Activated CD4-positive, alpha-beta T cell treated with anti-CD3 and anti-CD28 coated beads, Interleukin-2, amount 50 U/mL, for 24 hours (primary cell): Measurements from ENCODE around the gene CCDC90B.
"Not testable (repeated sequence)": the region's sequence is repeated elsewhere in the genome, so short reads cannot be mapped to it uniquely, and the experiment has no call there.

Experiments used
- DNase-seq, 2 donors: peaks; one replicate each; pipeline ENCODE4 v3.0.0-alpha.2; 2020; ENCODE audit warnings: low read depth in 1 of 2, low spot score in 1 of 2

The CCDC90B gene, protein sequence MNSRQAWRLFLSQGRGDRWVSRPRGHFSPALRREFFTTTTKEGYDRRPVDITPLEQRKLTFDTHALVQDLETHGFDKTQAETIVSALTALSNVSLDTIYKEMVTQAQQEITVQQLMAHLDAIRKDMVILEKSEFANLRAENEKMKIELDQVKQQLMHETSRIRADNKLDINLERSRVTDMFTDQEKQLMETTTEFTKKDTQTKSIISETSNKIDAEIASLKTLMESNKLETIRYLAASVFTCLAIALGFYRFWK

GRCh38 chr11:83285771-83286528 lies at the start of gene CCDC90B:
Gene CCDC90B (minus strand): TSS chr11:83286367. CDS start chr11:83285972, 395 bp downstream.
- peak; percentile 88 to 94 for DNase-seq

GRCh38 chr11:83335446-83336070 lies 49.4 kb upstream of the CCDC90B start:
- DNase-seq = no peak

GRCh38 chr11:83330303-83330702 lies 44.1 kb upstream of the CCDC90B start:
- no peak for DNase-seq

- DNase-seq = no peak
These were observed 40.2 kb upstream of the CCDC90B start for GRCh38 chr11:83326326-83326725.

- DNase-seq = no peak
These were observed 33.2 kb upstream of the CCDC90B start for GRCh38 chr11:83319346-83319745.

- DNase-seq = no peak
These were observed 32.8 kb upstream of the CCDC90B start for GRCh38 chr11:83318931-83319330.

DNA sequence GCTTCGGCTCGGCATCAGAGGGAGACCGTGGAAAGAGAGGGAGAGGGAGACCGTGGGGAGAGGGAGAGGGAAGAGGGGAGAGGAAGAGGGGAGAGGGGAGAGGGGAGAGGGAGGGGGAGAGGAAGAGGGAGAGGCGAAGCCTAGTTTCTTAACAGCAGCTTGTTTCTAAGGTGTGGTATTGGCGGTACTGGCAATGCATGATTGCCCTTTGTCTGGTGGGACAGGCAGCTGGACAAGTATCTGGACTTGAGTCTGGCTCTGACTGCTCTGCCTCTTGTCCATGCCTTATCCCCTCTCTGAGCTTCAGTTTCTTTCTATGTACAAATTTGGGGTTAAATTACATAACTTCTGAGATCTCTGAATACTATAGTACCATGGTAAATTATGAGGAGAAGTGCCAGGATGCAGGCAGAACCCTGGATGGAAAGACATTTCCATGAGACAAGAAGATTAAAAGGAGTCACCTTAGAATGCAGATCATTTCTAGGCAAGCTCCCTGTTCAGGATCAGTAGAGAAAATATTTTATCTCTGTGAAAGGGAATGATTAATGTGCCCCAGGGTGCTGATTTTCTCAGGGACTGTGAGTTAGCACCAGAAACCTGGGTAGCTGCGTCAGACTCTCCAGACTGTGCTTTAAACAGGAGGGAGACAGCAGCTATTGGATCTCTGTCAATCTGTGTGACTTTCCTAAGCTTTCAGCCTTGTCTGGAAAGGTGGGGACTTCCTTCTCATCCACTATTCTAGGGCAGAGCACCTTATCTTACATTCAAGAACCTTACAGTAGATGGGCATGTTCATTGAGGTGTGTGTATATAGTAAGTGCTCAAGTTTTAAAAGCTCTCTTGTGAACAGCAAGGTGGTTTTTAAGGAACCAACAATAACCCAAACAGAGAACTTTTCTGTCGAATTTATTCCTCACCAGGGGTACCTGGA lies 31.9 kb upstream of the CCDC90B start:
- no peak for DNase-seq

GRCh38 chr11:83316897-83317268 lies 30.7 kb upstream of the CCDC90B start:
- not testable (repeated sequence) for DNase-seq

- DNase-seq = not testable (repeated sequence)
These were observed 30.2 kb upstream of the CCDC90B start for GRCh38 chr11:83316143-83316896.

GRCh38 chr11:83312430-83312829 lies 26.3 kb upstream of the CCDC90B start:
- no peak for DNase-seq

GRCh38 chr11:83311701-83312100 lies 25.5 kb upstream of the CCDC90B start:
- DNase-seq = no peak

DNA sequence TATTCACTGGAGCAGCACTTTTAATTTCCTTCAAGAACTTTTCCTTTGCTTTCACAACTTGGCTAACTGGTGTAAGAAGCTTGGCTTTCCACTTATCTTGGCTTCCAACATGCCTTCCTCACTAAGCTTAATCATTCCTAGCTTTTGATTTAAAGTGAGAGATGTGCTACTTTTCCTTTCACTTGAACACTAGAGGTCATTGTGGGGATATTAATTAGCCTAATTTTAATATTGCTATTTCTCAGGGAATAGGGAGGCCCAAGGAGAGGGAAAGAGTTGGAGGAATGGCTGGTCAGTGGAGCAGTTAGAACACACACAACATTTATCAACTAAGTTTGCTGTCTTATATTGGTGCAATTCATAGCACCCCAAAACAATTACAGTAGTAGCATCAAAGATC lies 24.6 kb upstream of the CCDC90B start:
- DNase-seq = no peak

GRCh38 chr11:83308536-83308935 lies 22.4 kb upstream of the CCDC90B start:
- not testable (repeated sequence) for DNase-seq

- no peak for DNase-seq
These were observed 20.3 kb upstream of the CCDC90B start for GRCh38 chr11:83306200-83307080.

DNA sequence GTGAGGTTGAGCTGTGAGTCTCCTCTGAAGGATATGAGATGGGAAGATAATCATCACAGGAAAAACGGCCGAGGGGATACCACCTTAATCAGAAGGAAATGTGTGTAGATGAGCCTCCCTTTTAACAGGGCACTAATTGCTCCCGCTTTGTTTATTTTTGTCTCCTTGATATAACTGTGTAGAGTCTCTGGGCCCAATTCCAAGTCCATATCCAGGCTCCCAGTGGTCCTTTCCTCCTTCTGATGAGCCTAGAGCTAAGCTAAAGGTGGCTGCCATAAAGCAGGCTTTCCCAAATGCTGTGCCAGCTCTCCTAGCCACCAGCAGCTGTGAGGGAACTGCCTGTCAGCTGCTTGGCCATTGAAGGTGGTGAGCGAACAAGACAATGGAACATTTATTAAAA lies 17.1 kb upstream of the CCDC90B start:
- DNase-seq = no peak

GRCh38 chr11:83302151-83302550 lies 16.0 kb upstream of the CCDC90B start:
- DNase-seq = no peak

DNA sequence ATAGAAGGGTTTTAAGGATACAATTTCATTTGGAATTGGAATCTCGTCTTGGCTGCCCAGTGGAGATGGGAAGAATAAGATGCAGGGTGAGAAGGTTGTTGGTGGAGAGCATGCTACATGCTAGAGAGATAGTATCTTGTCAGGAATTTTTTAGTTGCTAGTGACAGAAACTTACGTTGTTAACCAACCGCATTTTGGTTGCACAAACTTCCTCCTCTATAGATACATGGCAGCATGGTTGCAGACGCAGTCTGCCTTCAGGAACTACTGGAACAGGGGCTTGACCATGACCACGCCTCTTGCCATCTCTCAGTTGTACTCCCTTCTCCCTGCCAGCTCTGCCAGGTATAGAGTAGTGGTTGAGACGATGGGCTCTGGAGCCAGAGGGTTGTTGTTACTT lies 13.5 kb upstream of the CCDC90B start:
- no peak for DNase-seq

GRCh38 chr11:83294208-83294607 lies 8.0 kb upstream of the CCDC90B start:
- no peak for DNase-seq

GRCh38 chr11:83293457-83293774 lies 7.2 kb upstream of the CCDC90B start:
- no peak for DNase-seq
